LNCAP (cell line): Measurements from ENCODE around the gene LGI2.

Experiments
- TF ChIP-seq, protein P1 (sequence below): fragments of 450-650 bp; IDR thresholded peaks from 2 replicates; pipeline ENCODE4 v1.5.1; 2017; ENCODE audit warnings: mild to moderate bottlenecking

The LGI2 gene, protein sequence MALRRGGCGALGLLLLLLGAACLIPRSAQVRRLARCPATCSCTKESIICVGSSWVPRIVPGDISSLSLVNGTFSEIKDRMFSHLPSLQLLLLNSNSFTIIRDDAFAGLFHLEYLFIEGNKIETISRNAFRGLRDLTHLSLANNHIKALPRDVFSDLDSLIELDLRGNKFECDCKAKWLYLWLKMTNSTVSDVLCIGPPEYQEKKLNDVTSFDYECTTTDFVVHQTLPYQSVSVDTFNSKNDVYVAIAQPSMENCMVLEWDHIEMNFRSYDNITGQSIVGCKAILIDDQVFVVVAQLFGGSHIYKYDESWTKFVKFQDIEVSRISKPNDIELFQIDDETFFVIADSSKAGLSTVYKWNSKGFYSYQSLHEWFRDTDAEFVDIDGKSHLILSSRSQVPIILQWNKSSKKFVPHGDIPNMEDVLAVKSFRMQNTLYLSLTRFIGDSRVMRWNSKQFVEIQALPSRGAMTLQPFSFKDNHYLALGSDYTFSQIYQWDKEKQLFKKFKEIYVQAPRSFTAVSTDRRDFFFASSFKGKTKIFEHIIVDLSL

DNA sequence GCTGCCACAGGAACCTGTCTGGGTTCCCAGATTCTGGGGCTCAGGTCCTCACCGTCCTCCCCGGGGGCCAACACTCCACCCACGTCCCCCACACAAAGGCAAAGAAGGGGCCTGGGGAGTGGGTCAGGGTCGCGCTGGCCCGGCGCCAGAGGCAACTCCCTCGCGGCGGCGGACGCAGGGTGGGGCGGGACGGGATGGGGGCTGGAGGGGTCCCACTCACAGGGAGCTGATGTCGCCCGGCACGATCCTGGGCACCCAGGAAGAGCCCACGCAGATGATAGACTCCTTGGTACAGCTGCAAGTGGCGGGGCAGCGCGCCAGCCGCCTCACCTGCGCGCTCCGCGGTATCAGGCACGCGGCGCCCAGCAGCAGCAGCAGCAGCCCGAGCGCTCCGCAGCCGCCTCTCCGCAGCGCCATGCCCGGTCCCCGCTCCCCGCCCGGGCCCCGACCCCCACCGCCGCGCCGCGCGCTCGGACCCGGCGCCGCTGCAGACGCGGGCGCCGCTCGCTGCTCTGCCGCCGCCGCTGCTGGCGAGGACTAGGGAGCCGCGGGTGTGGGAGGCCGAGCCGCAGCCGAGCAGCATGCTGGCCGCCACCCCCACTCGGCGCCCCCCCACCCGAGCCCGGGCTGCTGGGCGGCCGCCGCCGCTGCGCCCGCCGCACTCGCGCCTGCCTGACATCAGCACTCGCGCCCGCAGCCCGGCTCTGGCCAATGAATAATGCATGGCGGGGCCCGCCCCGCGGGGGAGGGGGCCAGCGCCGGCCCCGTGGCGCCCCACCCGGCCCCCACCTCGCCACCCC lies at the start of gene LGI2:
Gene LGI2 (minus strand): TSS at position 670 of the 800 bp plus-strand sequence. CDS start 253 bp downstream, at position 417.
- TF ChIP-seq, protein P1, sequence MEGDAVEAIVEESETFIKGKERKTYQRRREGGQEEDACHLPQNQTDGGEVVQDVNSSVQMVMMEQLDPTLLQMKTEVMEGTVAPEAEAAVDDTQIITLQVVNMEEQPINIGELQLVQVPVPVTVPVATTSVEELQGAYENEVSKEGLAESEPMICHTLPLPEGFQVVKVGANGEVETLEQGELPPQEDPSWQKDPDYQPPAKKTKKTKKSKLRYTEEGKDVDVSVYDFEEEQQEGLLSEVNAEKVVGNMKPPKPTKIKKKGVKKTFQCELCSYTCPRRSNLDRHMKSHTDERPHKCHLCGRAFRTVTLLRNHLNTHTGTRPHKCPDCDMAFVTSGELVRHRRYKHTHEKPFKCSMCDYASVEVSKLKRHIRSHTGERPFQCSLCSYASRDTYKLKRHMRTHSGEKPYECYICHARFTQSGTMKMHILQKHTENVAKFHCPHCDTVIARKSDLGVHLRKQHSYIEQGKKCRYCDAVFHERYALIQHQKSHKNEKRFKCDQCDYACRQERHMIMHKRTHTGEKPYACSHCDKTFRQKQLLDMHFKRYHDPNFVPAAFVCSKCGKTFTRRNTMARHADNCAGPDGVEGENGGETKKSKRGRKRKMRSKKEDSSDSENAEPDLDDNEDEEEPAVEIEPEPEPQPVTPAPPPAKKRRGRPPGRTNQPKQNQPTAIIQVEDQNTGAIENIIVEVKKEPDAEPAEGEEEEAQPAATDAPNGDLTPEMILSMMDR: no peak

DNA sequence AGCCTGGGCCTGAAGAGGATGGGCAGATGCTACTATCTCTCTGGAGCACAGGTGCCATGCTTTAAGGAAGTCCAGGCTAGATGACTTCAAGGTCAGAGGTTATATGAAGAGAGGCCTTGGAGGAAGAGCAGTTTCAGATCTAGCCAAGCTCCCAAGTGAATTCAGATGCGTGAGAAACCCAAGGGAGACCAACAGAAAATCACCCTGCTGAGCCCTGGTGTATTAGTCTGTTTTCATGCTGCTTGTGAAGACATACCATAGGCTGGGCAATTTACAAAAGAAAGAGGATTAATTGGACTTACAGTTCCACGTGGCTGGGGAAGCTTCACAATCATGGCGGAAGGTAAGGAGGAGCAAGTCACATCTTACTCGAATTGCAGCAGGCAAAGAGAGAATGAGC lies 47.8 kb upstream of the LGI2 start:
- TF ChIP-seq, protein P1: no peak

GRCh38 chr4:25076625-25077398 lies 46.1 kb upstream of the LGI2 start:
- TF ChIP-seq, protein P1: no peak

- TF ChIP-seq, protein P1: no peak
These were observed 45.1 kb upstream of the LGI2 start for GRCh38 chr4:25075851-25076250.

GRCh38 chr4:25075129-25075528 lies 44.4 kb upstream of the LGI2 start:
- TF ChIP-seq, protein P1: no peak

GRCh38 chr4:25070545-25070944 lies 39.8 kb upstream of the LGI2 start:
- TF ChIP-seq, protein P1: no peak

DNA sequence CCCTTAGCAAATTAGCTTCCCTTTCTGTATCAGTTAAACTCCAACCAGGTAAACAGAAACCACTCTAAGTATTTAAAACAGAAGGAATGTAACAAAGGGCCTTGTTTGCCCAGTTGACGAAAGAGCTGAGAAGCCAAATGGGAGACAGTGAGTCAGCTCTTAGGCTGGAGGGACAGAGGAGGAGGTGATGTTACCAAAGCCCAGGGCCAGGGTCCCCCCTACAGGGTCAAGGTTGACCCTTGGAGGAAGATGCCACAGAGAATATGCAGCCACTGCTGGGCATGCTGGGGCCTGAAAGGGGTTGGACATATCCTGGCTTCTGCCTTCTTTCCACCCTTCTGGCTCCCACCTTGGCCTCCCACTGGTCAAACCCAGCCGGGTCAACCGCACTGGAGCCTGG lies 38.3 kb upstream of the LGI2 start:
- TF ChIP-seq, protein P1: no peak
